HG02938 (cell line): Measurements from ENCODE around the gene ITGA6.

Experiments
- ATAC-seq: cut with Tn5 transposase; IDR thresholded peaks from one replicate; pipeline ENCODE4 v1.9.1; 2021; ENCODE audit warnings: mild to moderate bottlenecking, moderate library complexity; ENCODE audit not compliant: unreplicated experiment

The ITGA6 gene

DNA sequence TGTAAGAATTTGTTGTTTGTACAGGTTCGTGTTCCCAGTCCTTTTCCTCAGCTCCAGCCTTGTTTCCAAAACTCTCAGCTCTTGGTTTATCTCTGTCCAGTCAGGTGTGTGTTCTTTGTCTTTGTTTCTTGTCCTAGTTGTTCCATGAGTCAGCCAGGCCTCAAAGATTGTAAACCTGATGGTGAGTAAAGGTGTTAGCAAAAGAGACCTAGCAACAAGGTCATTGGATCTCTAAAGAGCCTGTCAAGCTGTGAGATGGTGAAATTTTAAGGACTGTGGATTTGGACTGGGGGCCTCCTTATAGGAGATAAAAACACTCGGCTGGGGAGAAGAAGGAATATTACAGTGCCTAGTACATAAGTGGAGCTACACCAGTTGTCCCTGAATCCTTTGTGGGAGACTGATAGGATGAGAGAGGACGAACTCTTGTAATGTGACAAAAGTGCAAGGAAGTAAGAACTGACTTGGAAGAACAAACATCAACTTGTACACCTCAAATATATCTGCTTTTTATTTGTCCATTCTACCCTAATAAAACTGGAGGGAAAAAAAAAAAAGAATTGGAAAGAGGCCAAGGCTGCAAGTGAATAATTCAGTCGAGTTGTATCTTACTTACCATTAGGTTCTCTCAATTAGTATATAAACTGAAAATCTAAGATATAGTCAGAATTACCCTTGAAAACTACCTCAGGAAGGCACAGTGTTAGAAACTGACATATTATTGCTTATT is 37.2 kb downstream of the ITGA6 start:
- no peak for ATAC-seq

DNA sequence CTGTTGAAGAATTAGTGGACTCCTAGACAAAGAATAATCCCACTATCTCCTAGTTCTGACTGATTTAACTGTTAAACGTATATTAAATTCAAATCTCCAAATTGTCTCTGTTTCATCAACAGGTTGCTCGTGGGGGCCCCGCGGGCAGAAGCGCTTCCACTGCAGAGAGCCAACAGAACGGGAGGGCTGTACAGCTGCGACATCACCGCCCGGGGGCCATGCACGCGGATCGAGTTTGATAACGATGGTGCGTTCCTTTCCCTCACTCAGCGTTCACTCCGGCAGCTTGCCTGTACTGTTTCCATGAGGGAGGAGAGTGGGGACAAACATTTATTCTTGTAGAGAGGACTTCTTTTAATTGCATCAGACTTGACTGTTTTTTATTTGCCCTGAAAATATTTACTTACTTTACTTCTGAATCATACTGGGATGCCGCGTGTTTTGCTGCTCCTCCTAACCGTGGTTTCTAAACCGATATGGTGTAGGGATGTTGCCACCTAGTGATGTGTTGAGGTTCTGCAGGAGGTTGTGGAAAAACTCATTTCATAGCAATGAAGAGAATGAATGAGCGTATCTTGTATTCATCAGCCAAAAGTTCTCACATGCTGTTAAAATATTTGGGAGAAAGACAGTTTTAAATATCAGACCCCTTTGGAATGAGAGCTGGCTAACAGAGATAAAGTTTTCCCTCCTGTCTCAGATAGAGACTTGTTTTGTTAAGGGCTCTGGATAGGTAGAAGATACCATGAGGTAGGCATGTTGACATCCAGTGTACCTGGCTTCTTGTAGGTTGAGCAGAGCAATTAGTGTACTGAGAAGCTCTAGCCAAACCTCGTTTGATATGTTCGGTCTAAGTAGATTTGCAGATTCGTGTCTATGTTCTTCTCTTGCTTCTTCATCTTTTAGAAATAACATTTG is 38.3 kb downstream of the ITGA6 start:
- no peak for ATAC-seq

DNA sequence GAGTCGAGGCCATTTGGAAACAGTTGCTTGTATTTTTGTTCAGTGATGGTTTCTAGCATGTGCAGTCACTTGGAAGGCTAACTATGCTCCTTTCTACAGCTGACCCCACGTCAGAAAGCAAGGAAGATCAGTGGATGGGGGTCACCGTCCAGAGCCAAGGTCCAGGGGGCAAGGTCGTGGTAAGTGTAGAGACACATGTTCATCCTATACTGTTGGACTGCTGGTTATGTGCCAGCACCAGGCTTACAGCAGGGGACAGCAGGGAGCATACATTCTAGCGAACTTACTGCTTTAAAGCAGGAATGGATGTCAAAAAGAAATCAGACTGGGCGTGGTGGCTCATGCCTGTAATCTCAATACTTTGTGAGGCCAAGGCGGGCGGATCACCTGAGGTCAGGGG is 40.0 kb downstream of the ITGA6 start:
- ATAC-seq: no peak

DNA sequence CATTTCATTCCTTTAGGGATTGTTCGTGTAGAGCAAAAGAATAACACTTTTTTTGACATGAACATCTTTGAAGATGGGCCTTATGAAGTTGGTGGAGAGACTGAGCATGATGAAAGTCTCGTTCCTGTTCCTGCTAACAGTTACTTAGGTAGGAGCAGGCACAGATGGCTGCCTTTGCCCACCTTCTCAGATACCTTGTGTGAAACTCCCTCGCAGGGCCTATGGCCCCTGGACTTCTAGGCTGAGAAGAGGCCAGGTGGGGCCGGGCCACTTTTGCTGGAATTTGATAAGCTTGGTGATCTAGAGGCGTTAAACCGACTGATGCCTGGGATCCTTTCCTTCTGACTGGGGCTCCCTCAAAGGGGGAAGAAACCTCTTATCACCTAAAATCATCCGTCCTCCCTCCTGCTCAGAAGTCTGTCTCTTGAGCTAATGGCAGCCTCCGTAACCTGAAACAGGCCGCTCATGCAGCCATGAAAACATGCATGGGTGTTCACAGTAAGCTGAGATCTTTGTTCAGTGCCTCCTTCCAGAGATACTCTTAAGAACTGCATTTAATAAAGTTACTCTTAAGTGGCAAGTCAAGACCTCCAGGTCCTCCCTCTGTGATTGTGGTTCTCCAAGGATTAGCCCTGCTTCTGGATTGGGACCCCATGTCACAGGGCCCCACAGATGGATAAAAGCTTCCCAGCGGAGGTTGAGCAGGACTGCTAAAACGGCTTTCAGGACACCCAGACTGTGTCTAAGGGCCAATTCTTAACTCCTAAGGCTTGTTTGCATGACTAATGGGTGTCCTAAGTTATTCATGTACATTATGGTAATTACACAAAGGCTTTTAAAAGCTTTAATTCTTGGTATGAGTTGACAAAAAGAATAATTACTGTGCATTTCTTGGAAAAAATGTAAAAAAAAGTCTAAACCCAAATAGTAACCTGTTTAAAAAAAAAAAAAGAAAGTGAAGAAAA is 43.9 kb downstream of the ITGA6 start:
- ATAC-seq: no peak

DNA sequence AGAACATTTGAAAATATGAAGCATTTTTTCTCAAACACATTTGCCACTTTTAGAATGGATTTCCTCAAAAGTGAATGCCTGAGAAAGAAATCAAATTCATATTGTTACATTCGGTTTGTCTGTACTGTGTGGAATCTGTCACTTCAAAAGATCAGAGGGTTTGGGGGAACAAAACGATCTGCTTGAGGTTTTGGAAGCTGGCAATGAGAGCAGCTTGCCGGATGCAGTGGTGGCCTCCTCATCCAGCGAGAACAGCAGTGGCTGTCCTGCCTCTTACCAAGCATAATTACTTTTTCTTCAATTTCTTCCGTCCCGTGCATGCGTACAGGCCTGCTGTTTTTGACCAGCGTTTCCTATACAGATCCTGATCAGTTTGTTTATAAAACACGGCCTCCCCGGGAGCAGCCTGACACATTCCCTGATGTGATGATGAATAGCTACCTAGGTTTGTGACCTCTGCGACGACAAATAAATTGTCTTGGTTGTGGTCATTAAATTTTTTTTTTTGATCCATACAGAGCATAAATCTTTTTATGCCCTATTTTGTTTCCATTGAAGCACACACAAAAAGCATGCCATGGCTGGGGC is 45.2 kb downstream of the ITGA6 start:
- no peak for ATAC-seq

DNA sequence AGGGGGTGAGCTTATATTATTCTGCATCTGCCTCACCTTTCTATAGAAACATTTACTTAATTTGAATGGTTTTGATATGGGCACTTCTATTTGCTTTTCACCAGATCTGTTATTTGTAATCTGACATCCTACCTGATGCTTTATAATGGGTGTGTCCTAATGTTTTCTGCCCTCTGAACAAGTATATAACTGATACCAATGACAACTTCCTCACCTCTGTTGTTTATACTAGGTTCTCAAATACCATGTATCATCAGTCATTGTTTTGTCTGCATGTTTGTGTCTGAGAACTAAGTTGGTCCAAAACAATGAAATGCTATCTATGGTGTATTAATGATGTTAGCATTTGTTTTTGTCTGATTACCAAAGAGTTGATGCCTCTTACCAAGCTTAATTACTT is 45.8 kb downstream of the ITGA6 start:
- no peak for ATAC-seq

DNA sequence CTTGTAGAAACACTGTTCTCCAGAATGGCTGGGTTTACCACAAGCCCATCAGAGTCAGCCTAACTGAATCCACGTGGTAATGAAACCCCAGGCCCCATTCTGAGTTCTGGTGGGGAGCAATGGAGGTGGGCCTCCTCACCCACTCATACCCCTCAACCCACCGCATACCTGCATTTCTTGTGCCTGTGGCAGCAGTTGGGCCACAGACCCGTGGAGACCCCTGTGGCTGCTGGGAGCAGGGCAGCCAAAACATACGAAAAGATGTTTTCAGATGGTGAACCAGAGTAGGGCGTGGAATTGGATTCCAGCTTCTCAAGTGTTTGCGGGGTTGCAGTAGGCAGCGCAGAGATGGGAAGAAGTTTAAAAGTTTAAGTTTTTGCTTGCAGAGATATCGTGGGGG is 51.0 kb downstream of the ITGA6 start:
- ATAC-seq: no peak

DNA sequence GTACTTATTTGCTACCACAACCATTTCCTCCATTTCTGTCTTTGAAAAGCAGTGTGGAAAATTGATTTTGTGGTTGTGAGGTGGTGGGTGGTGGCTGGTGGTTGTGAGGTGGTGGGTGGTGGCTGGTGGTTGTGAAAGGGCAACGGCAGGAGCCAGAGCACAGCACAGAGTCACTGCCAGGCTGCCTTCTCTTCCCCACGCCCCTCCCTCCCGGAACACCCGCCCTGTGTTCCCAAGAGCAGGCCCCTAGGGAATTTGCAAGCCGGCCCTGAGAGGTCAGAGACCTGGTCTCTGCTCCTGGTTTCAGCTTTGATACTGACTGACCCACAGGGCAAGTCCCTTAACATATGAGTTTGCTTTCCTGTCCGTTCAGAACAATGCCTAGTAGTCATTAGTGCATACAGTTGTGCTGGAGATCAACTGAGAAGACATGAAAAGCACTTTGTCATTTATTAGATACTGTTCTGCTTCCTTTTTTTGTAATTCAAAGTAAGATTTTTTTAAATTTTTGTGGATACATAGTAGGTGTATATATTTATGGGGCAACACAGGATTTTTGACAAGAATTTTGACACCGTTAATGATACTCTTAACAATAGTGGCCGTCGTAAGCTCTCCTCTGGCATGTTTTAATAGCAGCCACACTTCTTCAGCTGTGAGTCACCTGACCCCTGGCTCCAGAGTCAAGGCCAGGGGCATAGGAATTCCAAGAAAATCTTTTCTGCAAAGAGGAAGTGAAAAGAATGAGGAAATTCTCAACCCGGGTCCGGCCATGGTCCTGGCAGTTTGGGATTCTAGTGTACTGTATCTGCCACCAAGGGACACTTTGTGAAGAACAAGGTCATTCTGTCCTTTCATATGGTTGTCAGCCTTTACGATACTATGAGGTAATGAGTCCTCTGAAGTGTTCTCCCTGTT is 53.2 kb downstream of the ITGA6 start:
- no peak for ATAC-seq

DNA sequence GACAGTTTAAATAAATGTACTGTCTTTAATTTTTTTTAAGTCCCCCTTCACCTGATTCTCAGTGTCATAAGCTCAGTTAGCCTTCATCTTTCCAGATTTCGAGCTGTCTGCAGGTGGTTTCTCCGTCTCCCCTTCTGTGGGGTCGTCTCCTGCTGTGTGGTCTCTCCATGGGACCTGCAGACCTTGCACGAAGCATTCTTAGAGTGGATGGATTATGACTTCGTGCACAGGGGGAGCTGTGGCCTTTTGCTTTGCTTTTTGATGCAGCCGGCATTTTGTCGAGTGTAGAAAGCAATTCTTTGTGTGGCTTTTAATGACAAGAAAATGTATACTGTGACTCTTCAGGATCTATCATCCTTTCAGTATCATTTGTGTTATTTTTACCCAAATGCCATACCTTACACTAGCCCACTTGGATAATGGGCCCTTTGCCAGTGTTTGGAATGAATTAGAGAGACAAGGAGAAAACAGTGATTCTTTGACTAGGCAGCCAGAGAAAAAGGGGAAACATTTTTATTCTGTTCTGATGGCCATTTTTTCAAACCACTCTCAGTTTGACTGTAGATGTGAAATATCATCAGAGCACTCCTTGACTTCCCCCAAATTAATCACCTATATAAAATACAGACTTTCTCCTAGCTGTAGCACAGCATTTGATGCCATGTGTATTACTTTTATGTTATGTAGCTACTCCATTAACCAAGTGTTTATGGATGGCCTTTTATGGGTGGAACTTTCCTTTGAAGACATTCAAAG is 54.3 kb downstream of the ITGA6 start:
- ATAC-seq: no peak

DNA sequence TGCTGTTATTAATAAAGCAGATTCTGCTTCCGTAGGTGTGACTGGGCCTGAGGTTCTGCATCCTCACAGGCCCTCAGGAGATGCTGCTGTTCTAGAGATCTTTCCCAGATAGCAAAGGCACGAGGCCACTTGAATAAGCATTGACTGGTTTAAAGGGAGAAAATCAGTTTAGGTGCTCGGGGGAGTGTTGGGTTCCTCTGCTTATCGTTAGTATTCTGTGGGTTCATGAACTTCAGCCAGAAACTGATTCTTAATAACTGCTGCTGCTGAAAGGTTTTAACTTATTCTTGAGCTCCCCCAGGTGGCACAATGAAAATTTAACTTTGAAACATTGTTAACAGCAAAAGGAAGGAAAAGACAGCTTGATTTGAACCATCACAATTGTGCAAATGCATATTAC is 56.9 kb downstream of the ITGA6 start:
- ATAC-seq: no peak

DNA sequence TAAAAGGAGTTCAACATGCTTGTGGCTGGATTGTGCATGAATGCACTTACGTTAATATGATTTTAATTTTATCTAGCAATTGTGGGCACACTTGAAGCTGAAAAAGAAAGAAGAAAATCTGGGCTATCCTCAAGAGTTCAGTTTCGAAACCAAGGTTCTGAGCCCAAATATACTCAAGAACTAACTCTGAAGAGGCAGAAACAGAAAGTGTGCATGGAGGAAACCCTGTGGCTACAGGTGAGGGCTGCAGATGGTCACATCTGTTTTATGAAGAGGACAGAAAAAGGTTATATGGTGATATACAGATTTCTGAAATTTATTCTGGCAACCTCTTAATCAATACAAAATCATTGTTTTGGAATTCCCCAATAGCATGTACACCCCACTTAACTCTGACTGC is 57.3 kb downstream of the ITGA6 start:
- no peak for ATAC-seq

DNA sequence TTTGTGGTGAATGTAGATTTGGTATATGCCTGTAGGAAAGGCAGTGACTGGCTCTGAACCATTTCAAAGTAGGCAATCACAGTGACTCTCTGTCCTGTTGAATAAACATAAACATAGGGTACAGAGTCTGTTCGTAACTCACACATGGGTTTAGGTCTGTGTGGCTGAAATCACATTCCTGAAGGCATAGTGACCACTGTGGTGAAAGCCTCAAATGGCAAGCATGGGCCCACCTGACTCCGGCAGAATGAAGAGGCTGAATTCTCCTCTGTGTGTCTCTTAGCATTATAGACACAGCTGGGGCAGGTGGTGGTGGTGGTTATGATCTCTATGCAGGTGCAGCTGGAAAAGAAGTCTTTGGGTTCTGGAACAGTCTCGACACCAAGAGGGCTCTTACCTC is 61.2 kb downstream of the ITGA6 start:
- ATAC-seq: no peak

DNA sequence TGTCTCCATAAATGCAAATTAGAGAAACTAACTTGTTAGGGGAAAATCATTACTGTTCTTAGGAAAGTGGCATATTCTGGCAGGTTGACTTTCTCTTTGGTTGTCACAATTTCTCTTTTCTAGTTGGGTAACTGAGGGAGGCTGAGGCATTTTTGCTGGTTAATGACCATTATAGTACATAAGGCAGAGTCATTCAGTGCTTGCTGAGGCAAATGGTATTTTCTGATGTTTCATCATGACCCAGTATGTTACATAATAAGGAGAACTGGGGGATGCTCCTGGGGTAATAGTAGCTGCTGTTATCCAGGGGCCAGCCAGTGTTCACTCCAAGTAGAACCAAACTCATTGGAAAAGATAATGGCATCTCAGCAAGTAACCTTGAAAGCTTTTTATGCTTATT is 62.3 kb downstream of the ITGA6 start:
- ATAC-seq: no peak

DNA sequence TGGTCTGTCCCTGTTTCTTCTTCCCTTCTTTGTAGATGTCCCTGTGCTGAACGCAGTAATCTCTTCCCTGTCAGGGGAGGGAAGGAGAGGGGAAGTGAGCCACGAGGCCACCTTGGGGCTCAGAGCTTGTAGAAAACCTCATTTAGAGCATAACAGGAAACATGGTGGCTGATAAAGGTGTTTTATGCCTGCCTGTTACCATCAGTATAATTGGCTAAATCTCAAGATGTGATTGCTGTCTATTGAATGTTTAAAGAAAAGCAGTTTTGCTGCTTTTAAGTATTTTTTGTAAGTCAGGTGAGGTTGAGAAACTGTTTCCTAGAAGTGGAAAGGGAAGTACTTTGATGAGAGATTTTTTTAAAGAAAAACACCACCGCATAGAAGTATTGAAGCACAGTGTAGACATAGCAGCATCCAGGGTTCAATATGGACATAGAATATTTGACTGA is 68.8 kb downstream of the ITGA6 start:
- no peak for ATAC-seq

DNA sequence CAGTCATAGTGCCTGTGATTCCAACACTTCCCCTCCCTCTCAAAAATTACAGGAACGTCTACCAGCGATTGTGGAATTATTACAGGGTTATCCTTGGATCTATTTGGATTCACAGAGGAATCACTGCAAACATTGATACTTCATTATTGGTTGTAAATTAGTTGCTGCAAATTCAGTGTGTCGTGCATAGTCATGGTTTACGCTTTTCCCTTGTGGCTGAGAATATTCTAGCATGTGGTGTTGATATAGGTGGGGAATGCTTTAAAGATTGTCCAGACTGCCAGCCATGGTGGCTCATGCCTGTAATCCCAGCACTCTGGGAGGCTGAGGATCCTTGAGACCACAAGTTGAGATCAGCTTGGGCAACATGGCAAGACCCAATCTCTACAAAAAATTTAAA is 79.8 kb downstream of the ITGA6 start:
- ATAC-seq: no peak

DNA sequence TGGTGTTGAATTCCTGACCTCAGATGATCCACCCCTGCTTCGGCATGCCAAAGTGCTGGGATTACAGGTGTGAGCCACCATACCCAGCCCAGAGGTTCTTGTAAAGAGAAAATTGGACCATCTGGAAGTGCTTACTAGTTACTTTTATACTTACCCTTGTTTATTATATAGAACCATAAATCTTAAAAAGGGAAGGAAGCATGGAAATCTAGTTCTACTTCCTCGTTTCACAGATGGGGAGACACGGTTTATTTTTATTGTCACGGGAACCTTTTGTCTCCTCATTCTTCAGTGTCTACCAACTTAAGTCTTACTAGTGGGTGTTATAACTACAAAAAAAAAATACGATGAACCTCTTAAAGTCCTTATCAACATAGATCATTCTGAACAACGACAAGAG is 82.7 kb downstream of the ITGA6 start:
- no peak for ATAC-seq

DNA sequence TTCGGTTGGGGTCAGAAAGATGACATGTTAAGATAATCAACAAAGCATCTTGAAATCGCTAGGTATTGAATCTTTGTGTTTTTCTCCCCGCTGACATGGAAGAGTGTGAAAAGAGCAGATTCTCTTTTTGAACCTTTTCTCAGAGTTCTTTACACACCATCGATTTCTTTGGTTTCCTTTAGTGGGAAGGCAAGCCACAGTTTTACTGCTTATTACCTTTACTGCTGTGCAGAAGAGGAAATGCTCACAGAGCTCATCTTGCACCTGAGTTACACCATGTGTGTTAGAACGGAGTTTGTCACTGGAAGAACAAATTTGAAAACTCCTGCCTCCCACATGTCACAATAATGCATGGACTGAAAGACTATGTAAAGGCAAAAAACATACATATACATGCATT is 83.2 kb downstream of the ITGA6 start:
- no peak for ATAC-seq

DNA sequence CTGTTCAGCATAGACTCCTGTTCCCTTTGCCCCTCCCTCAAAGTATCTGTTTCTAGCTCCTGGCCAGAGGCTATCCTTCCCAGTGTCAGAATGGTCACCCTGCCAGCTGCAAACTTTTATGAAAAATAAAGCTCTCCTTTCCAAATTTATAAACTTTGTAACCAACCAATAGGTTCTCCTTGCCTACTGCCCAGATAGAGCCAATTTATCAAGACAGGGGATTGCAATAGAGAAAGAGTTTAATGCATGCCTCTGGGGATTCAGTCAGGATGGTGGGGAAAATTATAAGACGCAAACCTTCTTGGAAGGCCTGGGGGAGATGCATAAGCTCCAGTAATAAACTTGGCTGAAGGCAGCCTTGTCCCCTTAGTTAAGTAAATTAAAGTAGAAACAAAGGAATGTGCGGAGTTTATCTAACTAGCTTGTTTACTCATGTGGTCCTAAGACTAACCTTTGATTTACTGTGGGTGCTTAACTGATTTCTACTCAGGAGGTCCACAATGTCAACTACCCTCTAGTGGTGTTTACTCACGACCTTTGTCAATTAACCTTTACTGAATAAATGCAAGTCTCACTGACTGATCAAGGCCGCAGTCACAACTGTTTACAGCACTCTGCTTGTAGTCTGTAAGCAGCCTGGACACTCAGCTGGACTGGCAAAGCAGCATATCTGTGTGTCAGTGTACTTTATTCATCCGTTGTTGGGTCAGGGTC is 85.6 kb downstream of the ITGA6 start:
- ATAC-seq: no peak
